Activated CD8-positive, alpha-beta memory T cell treated with anti-CD3 and anti-CD28 coated beads for 48 hours (primary cell): ENCODE measurements around the gene CENPP.
"Not testable (repeated sequence)": the region's sequence is repeated elsewhere in the genome, so short reads cannot be mapped to it uniquely, and the experiment has no call there.

Experiments used
- DNase-seq, 3 experiments: peaks; one replicate each; pipeline ENCODE4 v3.0.0-alpha.2; 2020; ENCODE audit warnings: low read depth in 2 of 3, low spot score in 2 of 3

CENPP gene

GRCh38 chr9:92589923-92590322, 264.2 kb downstream of the CENPP start:
- DNase-seq = no peak

GRCh38 chr9:92590377-92590776, 264.6 kb downstream of the CENPP start:
- DNase-seq = no peak

- no peak for DNase-seq
These were observed 266.8 kb downstream of the CENPP start for GRCh38 chr9:92592537-92592936.

- DNase-seq = no peak
These were observed 267.5 kb downstream of the CENPP start for GRCh38 chr9:92592946-92593861.

GRCh38 chr9:92595075-92595474, 269.3 kb downstream of the CENPP start:
- not testable (repeated sequence) for DNase-seq

- no peak for DNase-seq
These were observed 270.2 kb downstream of the CENPP start for GRCh38 chr9:92595930-92596329.

GRCh38 chr9:92598382-92598781, 272.6 kb downstream of the CENPP start:
- DNase-seq = no peak

GRCh38 chr9:92599938-92600461, 274.2 kb downstream of the CENPP start:
- no peak for DNase-seq

- DNase-seq = no peak
These were observed 274.9 kb downstream of the CENPP start for GRCh38 chr9:92600462-92601261.

GRCh38 chr9:92601451-92601850, 275.7 kb downstream of the CENPP start:
- DNase-seq = no peak

GRCh38 chr9:92602413-92602812, 276.7 kb downstream of the CENPP start:
- DNase-seq = no peak

- DNase-seq = no peak
These were observed 277.3 kb downstream of the CENPP start for GRCh38 chr9:92603100-92603499.

- DNase-seq = no peak
These were observed 278.2 kb downstream of the CENPP start for GRCh38 chr9:92603990-92604389.

GRCh38 chr9:92605224-92605623, 279.5 kb downstream of the CENPP start:
- no peak for DNase-seq

- no peak for DNase-seq
These were observed 281.3 kb downstream of the CENPP start for GRCh38 chr9:92607088-92607487.

- DNase-seq = no peak
These were observed 282.0 kb downstream of the CENPP start for GRCh38 chr9:92607773-92608172.

GRCh38 chr9:92608241-92608908, 282.6 kb downstream of the CENPP start:
- DNase-seq = no peak

GRCh38 chr9:92608909-92609445, 283.2 kb downstream of the CENPP start:
- no peak for DNase-seq

GRCh38 chr9:92610470-92611420, 285.0 kb downstream of the CENPP start:
- DNase-seq = no peak
